ENCODE measurements around the gene PNPLA7.
A peak's percentile ranks its signal among the peaks of the same experiment; 100 is the strongest.
"Not testable (repeated sequence)": the region's sequence is repeated elsewhere in the genome, so short reads cannot be mapped to it uniquely, and the experiment has no call there.

Gene PNPLA7

GRCh38 chr9:137513136-137513535 lies 37.1 kb downstream of the PNPLA7 start:
- DNase-seq, result not testable (repeated sequence)

DNA sequence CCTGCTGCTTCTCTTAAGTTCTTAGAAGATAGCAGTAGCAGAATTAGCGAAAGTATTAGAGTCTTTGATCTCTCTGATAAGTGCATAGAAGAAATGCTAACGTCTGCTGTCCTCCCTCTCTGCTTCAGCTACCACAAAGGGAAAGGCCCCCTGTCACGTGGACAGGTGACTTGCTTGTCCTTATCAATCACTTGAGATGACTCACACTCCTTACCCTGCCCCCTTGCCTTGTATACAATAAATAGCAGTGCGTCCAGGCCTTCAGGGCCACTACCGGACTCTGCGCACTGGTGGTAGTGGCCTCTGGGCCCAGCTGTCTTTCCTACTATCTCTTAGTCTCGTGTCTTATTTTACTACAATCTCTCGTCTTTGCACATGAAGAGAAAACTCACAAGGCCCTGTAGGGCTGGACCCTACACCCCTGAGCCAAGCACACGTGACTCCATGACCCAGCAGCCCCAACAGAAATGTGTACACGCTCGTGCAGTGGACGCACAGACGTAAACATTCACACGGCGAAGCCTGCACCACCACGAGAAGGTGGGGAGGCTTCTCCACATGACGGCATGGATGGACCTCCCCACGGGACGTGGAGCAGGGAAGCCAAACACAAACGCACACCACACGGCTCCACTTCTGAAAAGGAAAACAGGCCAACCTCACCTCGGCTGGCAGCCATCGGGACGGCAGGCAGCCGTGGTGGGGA lies 38.3 kb downstream of the PNPLA7 start:
- no peak for DNase-seq

- DNase-seq, result not testable (repeated sequence)
These were observed 39.1 kb downstream of the PNPLA7 start for GRCh38 chr9:137511126-137511525.

- DNase-seq, result no peak
These were observed 41.0 kb downstream of the PNPLA7 start for GRCh38 chr9:137509198-137509597.

DNA sequence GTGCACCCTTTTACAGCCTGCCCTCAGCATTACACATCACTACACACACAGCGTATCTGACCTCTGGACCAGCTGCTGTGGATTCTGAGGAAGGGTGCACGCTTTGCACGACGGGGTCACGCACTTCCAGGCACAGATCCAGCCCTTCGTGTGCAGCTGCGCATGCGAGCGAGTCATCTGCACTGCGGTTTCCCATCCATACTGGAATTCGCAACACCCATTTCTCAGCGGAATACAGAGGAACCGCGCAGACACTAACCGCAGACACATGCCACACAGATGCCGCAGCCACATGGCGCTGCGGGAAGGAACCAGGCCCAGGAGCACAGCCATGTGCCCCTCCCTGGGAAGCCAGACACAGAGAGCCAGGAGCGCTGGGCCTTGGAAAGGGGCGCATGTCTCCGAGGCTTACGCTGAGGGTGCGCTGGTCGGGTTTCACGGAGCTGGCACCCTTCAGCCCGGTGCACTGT lies 43.5 kb downstream of the PNPLA7 start:
- no peak for DNase-seq

DNA sequence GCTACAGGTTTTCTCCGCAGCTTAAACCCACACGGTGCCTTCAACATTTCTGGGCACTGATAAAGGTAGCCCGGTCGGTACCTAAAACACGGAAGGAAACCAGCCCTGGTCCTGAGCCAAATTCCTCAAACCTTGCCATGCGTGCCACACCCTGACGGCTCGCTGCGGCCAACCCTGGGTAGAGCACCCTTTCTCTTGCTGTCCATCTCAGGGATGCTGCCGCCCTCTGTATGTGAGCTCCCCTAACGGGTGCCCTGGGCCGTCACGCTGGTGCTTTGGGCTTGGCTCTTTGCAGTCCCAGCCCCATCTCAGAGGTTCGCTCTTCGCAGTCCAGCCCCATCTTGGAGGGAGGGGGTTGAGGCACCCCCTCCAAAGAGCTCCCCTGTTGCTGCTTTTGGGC lies 43.9 kb downstream of the PNPLA7 start:
- DNase-seq, result no peak

- DNase-seq, result no peak
These were observed 44.6 kb downstream of the PNPLA7 start for GRCh38 chr9:137505421-137506140.

DNA sequence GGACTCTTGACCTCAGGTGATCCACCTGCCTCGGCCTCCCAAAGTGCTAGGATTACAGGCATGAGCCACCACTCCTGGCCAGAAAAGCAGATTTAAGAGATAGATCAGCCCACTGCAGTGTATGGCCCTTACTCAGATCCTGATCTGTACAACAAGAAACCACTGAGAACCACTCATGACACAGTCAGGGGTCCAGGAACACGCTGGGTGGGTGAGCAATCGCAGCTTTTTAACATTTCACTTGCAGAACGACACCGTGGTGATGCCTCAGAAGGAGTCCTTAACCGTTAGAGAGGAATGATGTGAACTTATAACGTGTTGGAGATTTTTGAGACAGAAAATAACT lies 45.8 kb downstream of the PNPLA7 start:
- no peak for DNase-seq

DNA sequence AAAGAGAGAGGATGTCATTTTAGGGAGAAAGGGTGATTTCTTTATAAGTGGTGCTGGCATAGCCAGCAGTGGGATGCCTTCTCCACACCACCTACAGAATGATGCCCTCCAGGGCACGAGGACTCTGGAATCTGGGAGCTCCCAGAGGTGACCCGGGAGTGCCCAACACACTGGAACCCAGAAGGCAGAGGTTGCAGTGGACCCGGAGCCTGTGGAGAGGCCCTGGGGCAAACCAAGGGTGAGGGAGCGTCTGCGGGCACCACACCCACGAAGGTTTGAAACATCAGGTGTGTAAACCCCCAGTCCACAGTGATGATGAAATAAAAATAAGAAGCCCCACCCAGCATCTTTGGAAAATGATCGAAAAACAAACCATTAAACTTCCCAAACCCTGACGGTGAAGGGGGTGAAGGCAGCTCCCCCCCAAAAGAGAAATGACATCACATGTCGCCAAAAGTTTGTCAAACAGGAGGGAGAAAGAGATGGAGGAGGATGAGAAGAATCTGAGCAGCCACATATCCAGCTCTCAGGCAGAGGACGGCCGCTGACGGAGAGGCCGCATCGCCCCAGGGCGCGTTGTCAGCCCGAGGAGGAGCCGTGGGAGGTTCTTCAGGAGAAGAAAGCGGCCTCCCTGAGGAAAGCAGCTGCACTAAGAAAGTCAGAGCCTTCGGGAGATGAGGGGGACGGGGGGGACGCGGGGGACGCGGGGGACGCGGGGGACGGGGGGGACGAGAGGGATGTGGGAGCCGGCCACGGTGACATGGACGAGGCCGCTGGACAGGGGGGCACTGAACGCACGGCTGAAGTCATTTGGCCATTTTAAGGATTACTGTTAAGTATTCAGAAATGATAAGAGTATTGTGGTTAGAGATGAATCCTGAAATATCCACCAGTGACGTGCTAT lies 47.9 kb downstream of the PNPLA7 start:
- DNase-seq, result no peak

- DNase-seq, result no peak
These were observed 48.7 kb downstream of the PNPLA7 start for GRCh38 chr9:137501457-137501856.

GRCh38 chr9:137500666-137501397 lies 49.4 kb downstream of the PNPLA7 start:
- no peak for DNase-seq

DNA sequence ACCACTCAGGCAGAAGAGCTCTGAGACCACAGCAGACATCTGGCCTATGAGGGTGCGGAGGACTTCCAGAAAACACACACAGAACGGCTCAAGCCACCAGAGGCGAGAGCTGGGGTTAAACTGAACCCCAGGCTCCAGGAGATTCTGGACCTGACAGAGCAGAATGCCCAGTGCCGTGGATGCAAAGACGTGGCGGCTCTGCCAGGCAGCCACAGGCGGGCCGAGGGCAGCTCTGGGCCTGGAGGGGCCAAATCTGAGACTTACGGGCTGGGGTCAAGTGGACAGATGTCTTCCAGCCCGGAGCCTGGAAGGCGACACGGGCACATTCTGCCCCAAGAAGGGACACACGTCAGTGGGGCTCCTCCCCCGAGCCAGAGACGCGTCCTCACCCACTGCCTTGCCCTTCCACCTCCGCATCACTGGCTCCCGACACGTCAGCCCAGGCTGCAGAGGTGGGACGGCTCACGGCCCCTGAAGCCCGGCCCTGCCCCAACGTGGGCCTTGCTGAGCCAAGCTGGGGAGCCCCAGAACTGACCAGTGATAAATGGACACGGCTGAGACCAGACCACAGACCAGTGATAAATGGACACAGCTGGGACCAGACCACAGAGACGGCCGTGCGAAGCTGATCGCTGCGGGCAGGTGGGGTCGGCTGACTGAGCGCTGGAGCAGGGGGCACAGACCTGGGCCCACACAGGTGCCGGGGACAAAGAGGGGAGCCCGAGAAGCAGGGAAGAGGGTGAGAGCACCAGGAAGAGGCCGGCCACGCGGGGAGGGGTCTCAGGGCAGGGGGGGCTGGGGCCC lies 50.1 kb downstream of the PNPLA7 start:
- no peak for DNase-seq

- DNase-seq, result no peak
These were observed 50.8 kb downstream of the PNPLA7 start for GRCh38 chr9:137499416-137499815.

GRCh38 chr9:137498720-137499150 lies 51.5 kb downstream of the PNPLA7 start:
- no peak for DNase-seq

DNA sequence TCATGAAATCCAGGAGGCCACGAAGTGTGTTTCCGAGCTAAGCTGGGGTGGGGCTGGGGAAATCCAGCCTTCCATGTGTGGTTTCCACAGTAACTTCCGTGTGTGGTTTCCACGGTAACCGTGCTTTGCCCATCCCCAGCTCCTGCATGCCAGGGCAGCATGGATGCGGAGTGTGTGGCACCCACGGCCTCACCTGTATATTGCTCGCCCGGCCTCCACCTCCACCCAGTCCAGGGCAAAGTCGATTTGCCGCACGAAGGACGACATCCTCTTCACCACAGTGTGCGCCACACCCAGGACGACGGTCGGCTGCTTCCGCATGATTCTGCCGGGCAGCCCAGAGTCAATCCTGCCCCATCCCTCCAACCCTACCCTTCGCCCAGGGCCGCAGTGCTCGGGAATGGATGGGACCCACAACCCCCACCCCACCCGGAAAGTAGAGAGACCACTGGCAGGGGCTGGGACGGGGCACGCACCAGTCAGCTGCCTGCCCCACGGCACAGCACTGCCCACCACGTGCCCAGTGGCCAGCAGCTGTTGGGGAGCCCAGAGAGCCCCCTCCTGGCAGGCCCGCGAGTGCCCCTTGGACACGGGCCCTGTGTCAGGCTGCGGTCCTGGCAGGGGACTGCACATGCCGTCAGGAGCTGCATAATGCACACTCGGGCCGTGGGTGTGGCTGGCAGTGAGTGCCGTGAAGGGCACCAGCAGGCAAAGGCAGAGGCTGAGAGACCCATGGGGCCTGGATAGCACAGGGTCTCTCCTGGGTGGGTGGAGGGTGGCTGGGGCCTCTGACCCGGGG lies 52.1 kb downstream of the PNPLA7 start:
- DNase-seq, result no peak

DNA sequence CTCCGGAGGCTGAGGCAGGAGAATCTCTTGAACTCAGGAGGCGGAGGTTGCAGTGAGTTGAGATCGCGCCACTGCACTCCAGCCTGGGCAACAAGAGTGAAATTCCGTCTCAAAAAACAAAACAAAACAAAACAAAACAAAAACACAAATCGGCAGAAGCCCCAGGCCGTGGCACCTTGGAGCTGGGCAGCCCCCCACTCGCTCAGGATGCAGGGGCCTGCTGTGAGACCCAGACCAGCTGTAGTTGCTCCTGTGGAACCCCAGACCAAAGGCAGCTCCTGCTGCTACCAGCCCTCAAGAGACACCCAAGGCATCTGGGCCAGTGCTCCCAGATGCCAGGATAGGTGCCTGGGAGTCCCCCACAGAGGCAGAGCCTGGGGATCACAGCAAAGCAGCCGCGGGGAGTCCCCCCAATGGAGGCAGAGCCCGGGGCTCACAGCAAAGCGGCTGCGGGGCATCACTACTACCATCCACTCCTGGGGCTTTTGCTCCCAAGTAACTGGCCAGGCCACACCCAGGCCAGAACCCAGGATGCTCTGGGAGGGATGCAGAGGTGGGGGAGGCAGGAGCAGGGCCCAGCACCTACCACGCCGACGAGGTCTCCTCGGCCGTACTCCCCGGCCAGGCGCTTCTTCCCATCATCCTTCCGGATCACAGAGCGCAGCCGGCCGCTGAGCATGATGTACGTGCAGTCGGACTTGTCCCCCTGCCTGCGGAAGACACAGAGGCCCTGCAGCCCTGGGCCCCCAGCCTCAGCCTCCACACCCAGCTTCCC lies 53.4 kb downstream of the PNPLA7 start:
- no peak for DNase-seq

- DNase-seq, result no peak
These were observed 55.5 kb downstream of the PNPLA7 start for GRCh38 chr9:137494550-137495351.

- peak; percentile 69 to 74 for DNase-seq
These were observed 56.1 kb downstream of the PNPLA7 start for GRCh38 chr9:137494104-137494544.
